ENCODE data around the gene RPH3AL.
"Not testable (repeated sequence)": the region's sequence is repeated elsewhere in the genome, so short reads cannot be mapped to it uniquely, and the experiment has no call there.

The RPH3AL gene

GRCh38 chr17:218432-219110 lies 134.0 kb downstream of the RPH3AL start:
- DNase-seq, result no peak

GRCh38 chr17:216625-217024 lies 136.0 kb downstream of the RPH3AL start:
- no peak for DNase-seq

- not testable (repeated sequence) for DNase-seq
Measured at GRCh38 chr17:215563-216478, 136.8 kb downstream of the RPH3AL start.

- no peak for DNase-seq
Measured at GRCh38 chr17:214881-215331, 137.7 kb downstream of the RPH3AL start.

GRCh38 chr17:213286-214105 lies 139.1 kb downstream of the RPH3AL start:
- DNase-seq, result no peak

- no peak for DNase-seq
Measured at GRCh38 chr17:210402-210801, 142.2 kb downstream of the RPH3AL start.

GRCh38 chr17:208429-208828 lies 144.2 kb downstream of the RPH3AL start:
- DNase-seq, result no peak

GRCh38 chr17:207775-208174 lies 144.8 kb downstream of the RPH3AL start:
- DNase-seq, result no peak

- peak; percentile 53 for DNase-seq
Measured at GRCh38 chr17:206941-207560, 145.6 kb downstream of the RPH3AL start.

GRCh38 chr17:206484-206883 lies 146.1 kb downstream of the RPH3AL start:
- not testable (repeated sequence) for DNase-seq

GRCh38 chr17:205817-206216 lies 146.8 kb downstream of the RPH3AL start:
- no peak for DNase-seq

- no peak for DNase-seq
Measured at GRCh38 chr17:205148-205669, 147.4 kb downstream of the RPH3AL start.

GRCh38 chr17:204427-205147 lies 148.0 kb downstream of the RPH3AL start:
- no peak for DNase-seq

GRCh38 chr17:202501-202951 lies 150.1 kb downstream of the RPH3AL start:
- no peak for DNase-seq

- DNase-seq, result not testable (repeated sequence)
Measured at GRCh38 chr17:201736-202135, 150.9 kb downstream of the RPH3AL start.

GRCh38 chr17:201257-201656 lies 151.3 kb downstream of the RPH3AL start:
- DNase-seq, result not testable (repeated sequence)

- no peak for DNase-seq
Measured at GRCh38 chr17:200586-200985, 152.0 kb downstream of the RPH3AL start.

- no peak for DNase-seq
Measured at GRCh38 chr17:199806-200545, 152.6 kb downstream of the RPH3AL start.

GRCh38 chr17:199191-199604 lies 153.4 kb downstream of the RPH3AL start:
- DNase-seq, result no peak

GRCh38 chr17:198225-198624 lies 154.4 kb downstream of the RPH3AL start:
- DNase-seq, result not testable (repeated sequence)

GRCh38 chr17:197352-197751 lies 155.3 kb downstream of the RPH3AL start:
- no peak for DNase-seq

All from NCI-H1694 (cell line).